HG03196 (cell line): ENCODE results near the gene C1orf159.
A peak's percentile ranks its signal among the peaks of the same experiment; 100 is the strongest.

Experiments used
- ATAC-seq: cut with Tn5 transposase; IDR thresholded peaks from one replicate; pipeline ENCODE4 v1.9.1; 2021; ENCODE audit not compliant: unreplicated experiment

The C1orf159 gene

DNA sequence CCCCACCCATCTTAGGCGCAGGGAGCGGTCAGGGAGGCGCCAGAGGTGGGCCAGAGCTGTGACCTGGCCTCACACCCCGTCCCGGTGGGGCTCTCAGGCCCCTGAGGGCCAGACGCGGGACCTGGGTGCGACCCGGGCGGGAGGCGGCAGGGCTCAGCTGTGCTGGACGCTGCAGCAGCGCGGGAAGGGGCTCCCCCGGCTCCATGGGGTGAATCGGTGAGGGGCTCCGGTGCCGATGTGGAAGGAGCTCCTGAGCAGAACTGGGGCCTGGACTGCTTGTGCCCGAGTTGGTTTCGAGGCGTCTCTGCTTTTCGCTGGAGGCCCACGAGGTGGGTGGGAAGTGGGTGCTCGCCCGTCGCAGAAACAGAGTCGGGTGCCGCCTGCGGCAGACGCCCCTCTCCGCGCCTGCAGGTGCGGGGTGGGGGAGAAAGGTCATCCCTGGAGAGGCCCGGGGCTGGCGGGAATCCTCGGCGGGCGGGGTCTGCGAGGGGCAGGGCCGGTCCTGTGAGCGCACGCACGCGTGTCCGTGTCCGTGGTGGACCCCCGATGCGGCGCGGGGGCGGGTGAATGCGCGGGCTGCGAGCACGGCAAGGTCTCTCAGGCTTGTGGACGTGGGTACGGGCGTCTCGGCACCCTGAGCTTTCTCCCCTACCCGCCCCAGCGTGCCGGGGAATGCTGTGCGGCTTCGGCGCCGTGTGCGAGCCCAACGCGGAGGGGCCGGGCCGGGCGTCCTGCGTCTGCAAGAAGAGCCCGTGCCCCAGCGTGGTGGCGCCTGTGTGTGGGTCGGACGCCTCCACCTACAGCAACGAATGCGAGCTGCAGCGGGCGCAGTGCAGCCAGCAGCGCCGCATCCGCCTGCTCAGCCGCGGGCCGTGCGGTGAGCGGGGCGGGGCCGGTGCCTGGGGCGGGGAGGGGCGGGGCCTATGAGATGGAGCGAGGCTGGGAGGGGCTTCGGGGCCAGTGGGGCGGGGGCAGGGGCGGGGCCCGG, 75.6 kb downstream of the C1orf159 start:
- no peak for ATAC-seq

DNA sequence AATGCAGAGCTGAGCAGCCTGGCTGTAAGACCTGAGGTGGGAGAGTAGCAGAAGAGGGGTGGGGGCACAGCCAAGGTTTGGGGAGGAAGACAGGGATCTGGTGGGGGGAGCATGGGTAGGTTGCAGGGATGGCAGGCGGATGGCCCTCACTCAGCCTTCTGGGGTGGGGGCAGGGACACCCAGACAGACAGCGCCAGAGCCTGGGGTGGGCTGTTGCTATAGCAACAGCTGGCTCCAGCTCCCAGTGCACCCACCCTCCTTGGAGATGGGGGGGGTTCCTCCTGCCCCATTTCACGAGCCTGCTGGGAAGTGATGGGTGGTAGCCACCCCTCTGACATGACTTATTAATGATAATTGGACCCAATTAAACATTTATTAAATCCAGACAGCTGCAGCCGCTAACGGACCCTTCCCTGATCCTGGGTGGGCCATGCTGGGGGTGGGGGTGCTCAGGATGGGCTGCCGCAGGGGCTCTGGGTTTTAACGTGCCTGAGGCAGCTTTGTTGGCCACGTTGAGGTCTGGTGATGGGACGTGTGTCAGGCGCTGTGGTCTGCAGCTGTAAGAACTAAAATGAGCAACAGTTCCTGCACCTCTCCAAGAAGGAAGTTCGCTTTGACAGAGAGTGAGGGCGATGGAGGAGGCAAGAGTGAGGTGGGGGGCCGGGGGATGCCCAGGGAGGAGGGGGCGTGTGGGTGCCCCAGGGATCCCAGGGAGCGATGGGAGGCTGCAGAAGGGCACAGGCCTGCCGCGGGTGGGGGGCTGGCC, 76.6 kb downstream of the C1orf159 start:
- no peak for ATAC-seq

DNA sequence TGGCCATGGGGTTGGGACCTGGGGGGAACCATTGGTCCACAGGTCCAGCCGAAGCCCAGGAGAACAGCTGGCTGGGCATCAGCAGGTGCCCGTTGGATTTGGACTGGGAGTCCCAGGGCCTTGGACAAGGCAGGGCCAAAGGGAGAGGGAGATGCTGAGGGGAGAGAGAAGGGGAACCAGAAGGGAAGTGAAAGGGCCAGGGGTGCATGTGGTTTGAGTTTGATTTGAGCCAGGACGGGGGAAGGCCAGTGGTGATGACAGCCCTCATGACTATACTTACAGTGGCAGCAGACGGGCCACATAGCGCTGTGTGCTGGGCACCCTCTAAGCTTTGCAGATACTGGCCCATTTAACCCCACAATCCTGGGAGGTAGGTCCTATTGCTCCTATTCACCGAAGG, 77.2 kb downstream of the C1orf159 start:
- ATAC-seq = no peak

DNA sequence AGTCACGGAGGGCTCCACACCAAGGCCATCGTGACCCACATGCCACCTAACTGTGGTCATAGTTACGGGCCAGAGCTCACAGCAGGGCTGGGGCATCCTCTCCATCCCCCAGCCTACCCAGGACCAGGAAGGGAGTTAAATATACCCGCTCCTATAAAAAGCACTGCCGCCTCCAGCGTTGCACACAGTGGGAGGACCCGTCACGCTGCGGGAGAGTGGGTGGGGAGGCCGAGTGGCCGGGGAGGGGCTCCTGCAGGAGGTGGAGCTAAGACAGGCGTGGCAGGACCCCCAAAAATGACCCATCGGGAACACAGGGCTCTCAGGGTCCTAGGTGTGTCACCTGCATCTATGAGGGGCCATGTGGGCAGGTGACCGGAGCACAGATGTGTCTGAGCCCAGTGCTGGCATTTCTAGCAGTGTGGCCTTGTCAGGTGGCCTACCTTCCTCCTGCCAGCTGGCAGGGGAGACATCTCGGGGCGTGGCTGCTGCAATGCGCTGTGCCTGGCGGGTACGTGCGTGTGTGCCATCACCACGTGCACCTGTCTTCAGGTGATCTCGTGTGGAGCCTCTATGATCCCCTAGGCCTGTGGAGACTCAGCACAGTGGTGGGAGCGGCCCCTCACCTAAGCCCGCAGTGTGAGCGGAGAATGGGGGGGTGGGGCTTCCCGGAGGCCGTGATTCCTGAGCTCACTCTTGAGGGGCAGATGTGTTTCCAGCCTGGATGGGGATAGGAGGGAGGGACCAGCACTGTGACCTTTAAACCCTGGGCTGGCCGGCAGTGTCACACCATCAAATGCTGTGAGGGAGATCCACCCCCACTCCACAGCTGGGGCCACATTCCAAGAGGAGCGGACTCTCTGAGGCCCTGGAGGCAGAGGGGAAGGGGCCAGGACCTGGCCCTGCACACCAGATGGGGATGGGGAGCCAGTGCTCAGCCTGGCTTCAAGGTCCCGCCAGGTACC, 78.2 kb downstream of the C1orf159 start:
- no peak for ATAC-seq

DNA sequence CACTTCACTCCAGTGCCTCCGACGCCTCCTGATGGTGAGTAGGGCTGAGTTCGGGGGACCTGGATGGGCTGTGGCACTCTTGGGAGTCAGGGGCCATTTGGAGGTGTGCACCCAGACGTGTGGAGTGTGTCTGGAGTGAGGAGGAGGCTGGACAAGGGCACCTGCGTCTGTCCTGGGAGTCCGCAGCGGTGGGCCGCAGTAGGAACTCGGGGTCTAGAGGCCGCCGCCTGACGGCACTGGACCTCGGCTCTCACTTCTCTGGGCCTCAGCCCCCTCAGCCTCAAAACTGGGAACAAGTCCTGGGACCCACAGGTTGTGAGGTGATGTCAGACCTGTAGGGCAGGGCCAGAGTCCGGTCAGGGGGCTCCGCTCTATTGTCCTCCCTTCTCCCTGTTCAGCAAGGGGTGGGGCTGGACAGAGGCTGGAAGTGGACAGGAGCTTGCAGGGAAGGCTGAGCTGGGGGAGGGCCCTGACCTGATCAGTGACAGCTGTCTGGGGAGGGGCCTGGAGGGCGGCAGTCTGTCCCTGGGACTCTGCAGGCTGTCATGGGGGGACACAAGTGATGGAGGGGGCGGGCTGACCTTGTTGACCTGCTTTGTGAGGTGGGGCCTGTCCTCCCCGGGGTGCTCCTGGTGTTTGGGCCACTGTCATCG, 80.5 kb downstream of the C1orf159 start:
- ATAC-seq = no peak

GRCh38 chr1:1034439-1034781, 81.5 kb downstream of the C1orf159 start:
- ATAC-seq = no peak

DNA sequence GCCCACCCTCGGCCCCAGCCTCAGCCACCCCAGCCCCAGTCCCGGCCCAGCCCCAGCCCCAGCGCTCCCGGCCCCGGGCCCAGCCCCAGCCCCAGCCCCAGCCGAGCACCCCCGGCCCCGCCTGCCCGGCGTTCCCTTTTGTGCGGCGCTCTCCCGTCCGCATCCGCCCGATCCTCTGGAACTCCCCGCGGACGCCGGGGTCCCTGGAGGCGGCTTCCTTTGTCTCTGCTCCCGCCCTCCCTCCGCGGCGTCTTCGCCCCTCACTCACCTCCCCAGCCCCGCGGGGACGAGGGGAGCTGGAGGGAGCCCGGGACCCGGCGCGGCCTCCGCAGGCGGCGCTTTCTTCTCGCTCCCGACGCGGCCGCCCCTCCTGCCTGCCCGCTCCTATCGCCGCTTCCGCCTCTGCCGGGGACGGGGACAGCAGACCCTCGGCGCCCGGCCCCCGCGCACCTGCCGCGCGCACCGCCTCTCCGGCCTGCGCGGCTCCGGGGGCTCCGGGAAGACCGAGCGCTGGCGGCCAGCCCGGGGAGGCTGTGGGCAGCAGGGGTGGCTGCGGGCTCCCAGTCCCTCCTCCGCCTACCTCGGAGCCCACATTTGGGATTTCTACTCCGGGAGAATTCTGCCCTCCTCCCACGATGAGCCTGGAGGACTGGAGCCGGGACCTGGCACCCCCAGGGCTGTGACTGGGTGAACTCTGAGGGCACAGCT, 82.0 kb downstream of the C1orf159 start:
- no peak for ATAC-seq

DNA sequence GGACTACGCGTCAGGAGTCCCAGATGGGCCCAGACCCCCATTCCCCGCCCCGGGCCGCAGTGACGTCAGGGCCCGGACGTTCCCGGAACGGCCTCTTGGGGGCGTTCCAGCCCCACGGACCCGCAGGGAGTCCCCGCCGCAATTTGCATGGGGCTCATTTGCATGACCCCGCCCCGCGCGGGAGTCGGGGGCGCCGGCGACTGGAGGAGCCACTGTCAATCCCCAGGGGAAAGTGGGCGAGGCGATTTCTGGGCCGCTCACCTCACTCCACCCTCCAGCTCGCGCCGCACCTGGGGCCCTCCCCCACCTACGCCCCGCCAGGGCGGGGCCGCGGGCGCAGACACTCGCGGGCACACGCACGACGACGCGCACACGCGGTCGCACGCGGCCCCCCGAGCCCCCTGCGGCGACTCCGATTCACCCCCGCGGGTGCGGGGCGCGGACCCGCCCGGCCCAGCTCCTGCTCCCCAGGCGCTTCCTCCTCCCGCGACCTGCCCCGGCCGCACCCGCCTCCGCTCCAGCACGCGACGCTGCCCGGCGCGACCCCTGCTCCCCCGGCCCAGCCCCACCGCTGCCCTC, 82.8 kb downstream of the C1orf159 start:
- ATAC-seq = peak; percentile 70

GRCh38 chr1:1032424-1032823, 83.5 kb downstream of the C1orf159 start:
- ATAC-seq = peak; percentile 8
